Epidermal melanocyte (primary cell): Measurements from ENCODE around the gene PDGFRB.

Experiments used
- DNase-seq: peaks from one replicate; pipeline ENCODE4 v3.0.0; 2011; ENCODE audit warnings: low spot score; ENCODE audit not compliant: insufficient read length

PDGFRB gene

GRCh38 chr5:150068071-150068470 lies 87.6 kb downstream of the PDGFRB start:
- no peak for DNase-seq

- no peak for DNase-seq
Measured at GRCh38 chr5:150067405-150067960, 88.2 kb downstream of the PDGFRB start.

- DNase-seq = no peak
Measured at GRCh38 chr5:150066901-150067396, 88.7 kb downstream of the PDGFRB start.

GRCh38 chr5:150066436-150066835 lies 89.2 kb downstream of the PDGFRB start:
- no peak for DNase-seq

GRCh38 chr5:150065886-150066285 lies 89.8 kb downstream of the PDGFRB start:
- no peak for DNase-seq

- DNase-seq = no peak
Measured at GRCh38 chr5:150065346-150065745, 90.3 kb downstream of the PDGFRB start.

GRCh38 chr5:150064681-150065220 lies 90.9 kb downstream of the PDGFRB start:
- no peak for DNase-seq
